Stimulated activated naive CD8-positive, alpha-beta T cell treated with anti-CD3 and anti-CD28 coated beads, Interleukin-15, Interleukin-2, amounts not matched to agents 100 ng/mL and 50 ng/mL, for 24 hours (primary cell): ENCODE measurements around the gene GNAQ.

Source experiments
- H3K27ac Mint-ChIP-seq: one replicate; pipeline ENCODE4 v1.8.0; 2021; ENCODE audit warnings: mild to moderate bottlenecking, mixed read lengths
- H3K27me3 Mint-ChIP-seq: one replicate; pipeline ENCODE4 v1.8.0; 2021; ENCODE audit warnings: mixed read lengths
- H3K36me3 Mint-ChIP-seq: one replicate; pipeline ENCODE4 v1.8.0; 2021; ENCODE audit warnings: low read depth, mixed read lengths
- H3K4me1 Mint-ChIP-seq: one replicate; pipeline ENCODE4 v1.8.0; 2021; ENCODE audit warnings: low read depth, mixed read lengths
- H3K4me3 Mint-ChIP-seq: one replicate; pipeline ENCODE4 v1.8.0; 2021; ENCODE audit warnings: mild to moderate bottlenecking, mixed read lengths
- H3K9me3 Mint-ChIP-seq: one replicate; pipeline ENCODE4 v1.8.0; 2021; ENCODE audit warnings: mixed read lengths

The GNAQ gene

DNA sequence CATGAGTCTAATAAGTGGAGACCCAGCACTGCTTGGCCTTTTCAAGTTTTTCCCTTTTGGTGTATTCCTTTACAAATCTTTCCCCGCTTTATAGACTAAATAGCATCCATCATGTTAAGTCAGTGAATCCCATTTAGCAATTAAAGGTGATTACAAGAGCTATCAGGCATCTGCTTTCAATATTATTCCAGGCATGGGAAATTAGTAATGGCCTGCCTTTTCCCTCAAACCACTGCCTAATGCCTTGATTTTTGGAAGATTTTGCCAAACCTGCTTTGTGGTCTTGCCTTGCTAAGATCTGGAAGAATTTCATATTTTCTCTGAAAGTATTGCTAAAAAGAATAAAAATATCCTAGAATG is 280.6 kb downstream of the GNAQ start:
- Mint-ChIP-seq H3K36me3 (peaks cover 9% of the 10 kb centered on the region), H3K9me3 (no peaks in the 10 kb centered on the region), H3K27ac (no peak overlapping the region), H3K4me1 (peaks cover 39% of the 10 kb centered on the region), H3K27me3 (no peaks in the 10 kb centered on the region), H3K4me3 (no peak overlapping the region)

DNA sequence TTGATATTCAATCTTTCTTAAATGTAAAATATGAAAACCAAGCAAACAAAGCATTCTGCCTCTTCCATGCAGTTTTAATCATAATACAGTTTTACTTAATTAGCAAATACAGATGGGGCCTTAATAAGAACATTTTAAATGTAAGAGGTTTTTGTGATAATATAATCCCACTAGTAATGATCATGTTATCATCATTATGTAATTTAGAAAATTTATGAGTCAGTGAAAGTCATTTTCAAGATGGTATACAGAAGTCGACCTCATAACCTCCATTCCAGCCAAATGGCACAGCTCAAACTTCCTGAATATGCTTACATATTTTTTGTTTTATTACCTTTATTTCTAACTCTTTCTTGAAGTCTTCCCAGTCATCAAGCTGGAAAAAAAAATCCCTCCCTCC is 281.3 kb downstream of the GNAQ start:
- Mint-ChIP-seq H3K4me1 (peaks cover 46% of the 10 kb centered on the region), H3K4me3 (no peak overlapping the region), H3K36me3 (peaks cover 11% of the 10 kb centered on the region), H3K27ac (no peak overlapping the region), H3K27me3 (no peaks in the 10 kb centered on the region), H3K9me3 (no peaks in the 10 kb centered on the region)

DNA sequence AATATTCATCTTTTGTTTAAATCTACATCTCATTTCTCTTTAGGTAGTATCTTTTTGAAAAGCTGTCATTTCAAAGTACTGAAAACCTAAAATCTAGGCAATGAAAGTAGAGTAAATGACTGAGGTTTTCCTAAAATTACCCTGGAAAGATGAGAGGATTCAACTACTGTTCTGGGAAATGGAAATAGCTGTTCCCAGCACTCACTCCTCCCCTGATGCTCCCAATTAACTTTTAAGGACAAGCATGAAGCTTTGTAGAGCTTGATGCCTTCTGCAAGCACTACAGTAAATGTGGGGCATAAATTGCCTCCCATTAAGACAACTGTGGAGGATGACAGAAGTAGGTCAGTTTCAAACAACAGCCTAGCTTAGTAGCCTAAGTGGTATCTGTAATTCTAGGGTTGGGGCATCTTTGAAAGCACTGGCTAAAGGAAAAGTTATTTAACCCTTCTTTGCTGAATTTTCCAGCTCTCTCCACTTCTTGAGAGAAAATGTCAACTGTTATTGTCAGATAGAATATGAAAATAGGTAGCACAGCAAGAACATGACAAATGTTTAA is 283.3 kb downstream of the GNAQ start:
- Mint-ChIP-seq H3K9me3 (no peaks in the 10 kb centered on the region), H3K27me3 (no peaks in the 10 kb centered on the region)

DNA sequence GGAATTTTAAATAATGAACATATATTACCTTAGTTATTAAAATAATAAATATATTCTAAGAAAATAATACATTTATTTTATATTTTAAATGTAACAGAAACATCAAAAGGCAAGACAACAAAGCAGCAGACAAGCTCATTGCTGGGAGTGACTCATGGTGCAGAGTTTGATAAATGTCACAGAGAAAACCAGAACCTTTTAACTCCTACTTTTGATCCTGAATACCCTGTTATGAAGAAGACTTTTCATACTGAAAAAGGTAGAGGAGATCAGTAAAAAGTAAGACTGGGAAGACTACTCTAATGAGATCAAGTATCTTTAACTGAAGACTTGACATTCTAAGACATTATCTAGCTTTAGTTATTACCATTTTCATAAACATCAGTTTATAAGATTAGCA is 284.4 kb downstream of the GNAQ start:
- Mint-ChIP-seq H3K9me3 (no peaks in the 10 kb centered on the region), H3K27me3 (no peaks in the 10 kb centered on the region), H3K36me3 (peaks cover 9% of the 10 kb centered on the region), H3K27ac (peak overlapping the region; percentile 77), H3K4me3 (peak overlapping the region; percentile 38), H3K4me1 (peaks cover 53% of the 10 kb centered on the region)

More for the DNA sequence above, 283.3 kb downstream of the GNAQ start:
- Mint-ChIP-seq H3K27ac (peak overlapping the region; percentile 17), H3K4me1 (peaks cover 53% of the 10 kb centered on the region), H3K4me3 (no peak overlapping the region), H3K36me3 (peaks cover 5% of the 10 kb centered on the region)

DNA sequence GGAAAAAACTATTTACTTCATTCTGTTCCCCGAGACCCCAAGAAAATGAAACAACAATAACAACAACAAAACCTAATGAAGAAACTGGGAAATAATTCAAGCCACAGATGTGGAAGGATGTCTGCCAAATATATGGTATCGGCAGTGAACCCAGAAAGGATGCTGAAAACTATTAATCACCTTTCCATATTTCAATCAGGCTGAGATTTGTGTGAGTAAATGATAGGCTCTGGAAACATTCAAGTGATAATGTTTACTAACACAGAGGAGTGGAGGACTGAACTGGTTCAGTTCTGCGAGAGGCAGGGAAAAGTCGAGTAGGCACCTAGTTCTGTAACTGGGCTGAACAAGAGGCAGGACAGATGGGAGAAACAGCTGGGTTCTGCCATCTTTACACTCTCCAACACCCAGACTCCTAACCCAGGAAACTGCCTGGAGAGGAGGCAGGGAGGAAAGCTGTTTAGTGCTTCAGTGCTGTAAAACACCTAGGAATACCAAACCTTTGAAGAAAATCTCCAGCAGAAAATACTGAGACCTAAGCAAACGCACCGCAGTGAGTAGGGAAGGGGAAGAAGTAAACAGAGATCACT is 286.7 kb downstream of the GNAQ start:
- Mint-ChIP-seq H3K27me3 (no peaks in the 10 kb centered on the region), H3K4me3 (peak overlapping the region; percentile 5), H3K4me1 (peaks cover 38% of the 10 kb centered on the region), H3K36me3 (peaks cover 9% of the 10 kb centered on the region), H3K9me3 (no peaks in the 10 kb centered on the region), H3K27ac (peak overlapping the region; percentile 52)

DNA sequence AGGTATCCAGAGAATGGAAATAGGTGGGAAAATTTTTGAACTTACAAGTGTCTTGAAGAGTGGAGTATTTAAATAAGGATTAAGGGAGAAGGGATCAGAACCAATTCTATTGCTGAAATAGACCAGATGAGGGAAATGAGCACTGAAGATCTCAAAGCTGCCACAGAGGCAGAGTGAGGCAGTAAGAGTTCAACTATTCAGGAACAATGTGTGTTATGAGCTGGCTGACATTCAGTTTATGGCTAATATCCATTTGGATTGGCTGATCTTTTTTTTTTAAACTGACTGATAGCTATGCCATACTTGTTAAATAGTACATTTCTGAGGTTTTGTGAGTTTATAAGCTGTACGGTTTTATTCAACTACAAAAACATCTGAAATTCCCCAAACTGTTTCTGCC is 288.2 kb downstream of the GNAQ start:
- H3K4me1 Mint-ChIP-seq = peaks cover 48% of the 10 kb centered on the region
- H3K27ac Mint-ChIP-seq = no peak overlapping the region
- peaks cover 9% of the 10 kb centered on the region for H3K36me3 Mint-ChIP-seq

DNA sequence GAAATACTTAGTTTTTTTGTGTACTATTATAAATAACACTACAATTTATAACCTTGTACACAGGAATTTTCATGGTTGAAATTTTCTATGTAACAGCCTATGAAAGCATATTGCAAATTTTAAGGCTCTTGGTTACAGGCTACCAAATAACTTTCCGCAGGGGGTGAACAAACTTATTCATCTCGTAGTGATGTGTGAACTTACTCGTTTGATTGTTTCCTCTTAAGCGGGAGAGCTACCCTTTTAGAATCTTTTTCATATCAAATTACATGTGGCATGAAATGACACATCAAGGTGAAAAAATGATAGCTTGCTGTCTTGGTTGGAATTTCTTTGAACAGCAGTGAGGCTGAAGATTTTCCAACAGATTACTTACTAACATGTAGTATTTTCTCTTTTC is 292.7 kb downstream of the GNAQ start:
- Mint-ChIP-seq H3K27ac (no peak overlapping the region), H3K4me1 (peaks cover 14% of the 10 kb centered on the region), H3K27me3 (no peaks in the 10 kb centered on the region), H3K36me3 (peaks cover 8% of the 10 kb centered on the region), H3K9me3 (peaks cover 3% of the 10 kb centered on the region), H3K4me3 (no peak overlapping the region)

More for the DNA sequence above, 288.2 kb downstream of the GNAQ start:
- Mint-ChIP-seq H3K4me3 (no peak overlapping the region), H3K27me3 (no peaks in the 10 kb centered on the region), H3K9me3 (no peaks in the 10 kb centered on the region)

DNA sequence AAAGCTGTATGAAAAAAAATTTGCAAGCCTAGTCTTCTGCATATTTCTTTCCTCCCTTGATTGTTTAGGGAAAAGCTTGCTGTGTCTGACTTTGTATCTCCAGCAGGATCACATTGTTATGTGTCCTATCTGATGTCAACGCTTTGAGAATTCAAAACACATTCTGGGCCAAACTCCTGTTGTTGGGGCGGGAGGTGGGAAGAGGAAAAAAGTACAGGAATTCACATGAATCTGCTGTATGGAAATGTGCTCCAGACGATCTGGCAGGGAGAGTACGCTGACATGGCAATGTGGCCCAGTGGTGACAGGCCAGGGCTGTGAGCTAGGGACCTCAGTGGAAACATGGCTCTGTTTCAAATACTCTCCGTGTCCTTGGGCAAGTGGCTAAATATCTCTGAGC is 296.1 kb downstream of the GNAQ start:
- no peaks in the 10 kb centered on the region for H3K27me3 Mint-ChIP-seq
- H3K4me1 Mint-ChIP-seq = peaks cover 21% of the 10 kb centered on the region
- H3K27ac Mint-ChIP-seq = no peak overlapping the region
- peaks cover 10% of the 10 kb centered on the region for H3K36me3 Mint-ChIP-seq
- H3K4me3 Mint-ChIP-seq = no peak overlapping the region
- peaks cover 3% of the 10 kb centered on the region for H3K9me3 Mint-ChIP-seq

DNA sequence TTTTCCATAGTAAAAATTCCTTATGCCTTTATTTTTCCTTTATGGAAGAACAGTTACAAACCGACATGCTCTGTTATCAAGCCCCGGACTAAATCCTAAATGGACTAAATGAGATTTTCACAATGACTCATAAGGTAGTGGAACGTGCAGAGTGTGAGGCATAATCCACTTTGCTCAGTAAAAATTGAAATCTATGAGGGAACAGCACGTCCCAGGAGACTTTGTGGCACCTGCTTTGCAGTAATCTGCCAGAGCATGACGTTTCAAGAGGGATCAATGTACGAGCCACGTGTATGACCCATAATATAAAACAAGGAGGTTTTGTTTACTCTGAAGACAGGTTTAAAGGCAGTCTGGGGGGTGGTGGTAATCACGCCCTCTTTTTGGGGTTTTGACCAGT is 299.7 kb downstream of the GNAQ start:
- Mint-ChIP-seq H3K4me1 (peaks cover 38% of the 10 kb centered on the region), H3K27ac (no peak overlapping the region), H3K9me3 (peaks cover 3% of the 10 kb centered on the region), H3K27me3 (no peaks in the 10 kb centered on the region), H3K4me3 (no peak overlapping the region), H3K36me3 (peaks cover 36% of the 10 kb centered on the region)

DNA sequence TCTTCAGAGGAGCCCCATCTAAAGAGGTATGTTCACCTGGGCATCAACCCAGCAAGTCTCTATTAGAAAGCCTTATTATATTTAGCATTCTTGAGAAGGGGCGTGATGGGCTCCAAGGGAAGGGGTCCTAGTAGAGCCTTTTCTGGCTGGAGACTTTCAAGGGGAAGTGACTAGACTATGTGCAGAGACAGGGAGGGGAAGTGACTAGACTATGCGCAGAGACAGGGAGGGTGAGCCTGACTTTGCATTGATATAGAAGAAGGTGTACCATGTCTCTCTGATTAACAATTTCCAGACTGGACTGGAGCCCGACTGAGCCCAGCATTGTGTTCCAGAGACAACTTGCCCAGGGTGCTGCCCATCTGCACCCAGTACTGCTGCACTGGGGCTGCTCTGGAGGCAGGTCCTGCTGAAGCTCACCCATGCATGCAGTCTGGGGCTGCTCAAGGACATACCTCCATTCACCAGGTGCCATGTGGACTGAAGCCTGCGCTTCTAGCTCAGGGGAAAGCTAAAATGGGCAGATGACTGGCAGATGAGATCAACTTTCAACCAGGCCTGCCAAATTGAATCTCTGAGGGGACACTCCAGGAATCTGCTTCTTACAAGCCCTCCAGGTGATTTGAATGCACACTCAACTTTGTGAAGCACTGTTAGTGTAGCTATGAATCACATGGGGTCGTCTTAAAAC is 300.5 kb downstream of the GNAQ start:
- no peak overlapping the region for H3K4me3 Mint-ChIP-seq
- no peaks in the 10 kb centered on the region for H3K27me3 Mint-ChIP-seq
- no peak overlapping the region for H3K27ac Mint-ChIP-seq
- H3K9me3 Mint-ChIP-seq = peaks cover 3% of the 10 kb centered on the region
- peaks cover 41% of the 10 kb centered on the region for H3K36me3 Mint-ChIP-seq
- H3K4me1 Mint-ChIP-seq = peaks cover 45% of the 10 kb centered on the region

DNA sequence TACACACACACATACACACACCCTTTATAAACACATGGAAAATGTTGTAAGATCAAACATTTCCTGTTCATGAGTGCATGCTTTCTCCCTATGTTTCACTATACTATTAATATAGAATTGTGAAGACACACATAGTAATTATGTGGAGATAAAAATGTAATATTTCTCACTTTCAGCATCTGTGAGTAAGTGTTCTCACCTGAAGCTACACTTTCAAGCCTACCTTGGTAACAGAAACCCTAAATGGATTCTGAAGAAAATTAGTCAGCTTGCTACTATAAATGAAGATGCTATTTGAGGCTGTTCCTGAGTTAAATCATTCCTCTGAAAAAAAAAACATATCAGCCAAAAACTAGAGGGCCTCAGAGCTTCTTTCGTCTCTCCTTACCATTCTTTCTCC is 302.4 kb downstream of the GNAQ start:
- peaks cover 58% of the 10 kb centered on the region for H3K4me1 Mint-ChIP-seq
- H3K27ac Mint-ChIP-seq = peak overlapping the region; percentile 89
- H3K27me3 Mint-ChIP-seq = no peaks in the 10 kb centered on the region
- H3K36me3 Mint-ChIP-seq = peaks cover 47% of the 10 kb centered on the region
- peaks cover 2% of the 10 kb centered on the region for H3K9me3 Mint-ChIP-seq
- H3K4me3 Mint-ChIP-seq = no peak overlapping the region

DNA sequence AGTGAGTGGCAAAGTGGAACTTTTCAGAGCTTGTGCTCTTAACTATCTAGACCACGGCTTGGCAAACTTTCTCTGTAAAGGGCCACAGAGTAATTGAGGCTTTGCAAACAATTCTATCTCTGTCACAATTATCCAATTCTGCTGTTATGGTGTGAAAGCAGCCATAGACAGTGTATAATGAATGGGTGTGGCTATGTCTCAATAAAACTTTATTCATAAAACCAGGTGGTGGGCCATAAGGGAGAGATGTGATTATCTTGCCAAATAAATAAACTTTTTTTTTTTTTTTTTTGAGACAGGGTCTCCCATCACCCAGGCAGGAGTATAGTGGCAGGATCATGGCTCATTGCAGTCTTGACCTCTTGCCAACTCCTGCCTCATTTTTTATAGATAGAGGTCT is 304.8 kb downstream of the GNAQ start:
- Mint-ChIP-seq H3K27me3 (no peaks in the 10 kb centered on the region), H3K36me3 (peaks cover 43% of the 10 kb centered on the region), H3K9me3 (no peaks in the 10 kb centered on the region), H3K4me1 (peaks cover 54% of the 10 kb centered on the region), H3K4me3 (no peak overlapping the region), H3K27ac (peak overlapping the region; percentile 88)

DNA sequence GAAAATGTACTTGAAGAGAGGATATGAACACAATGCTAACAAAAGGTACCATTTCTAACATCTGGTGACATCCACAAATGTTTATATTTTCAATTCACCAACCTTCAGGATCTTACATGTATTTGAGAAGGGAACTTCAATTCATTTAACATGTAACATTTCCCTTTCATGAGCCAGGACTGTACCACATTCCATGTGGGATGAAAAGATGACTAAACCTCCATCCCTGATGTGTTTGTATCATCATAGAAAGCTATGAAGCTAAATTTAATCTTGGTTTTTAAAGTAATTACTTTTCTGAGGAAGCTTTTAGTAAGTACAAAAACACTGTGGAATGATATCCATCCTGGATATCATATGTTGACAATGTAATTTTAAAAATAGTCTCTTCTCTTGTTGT is 305.3 kb downstream of the GNAQ start:
- peak overlapping the region; percentile 7 for H3K4me3 Mint-ChIP-seq
- H3K4me1 Mint-ChIP-seq = peaks cover 51% of the 10 kb centered on the region
- no peaks in the 10 kb centered on the region for H3K27me3 Mint-ChIP-seq
- H3K9me3 Mint-ChIP-seq = no peaks in the 10 kb centered on the region
- peaks cover 43% of the 10 kb centered on the region for H3K36me3 Mint-ChIP-seq
- H3K27ac Mint-ChIP-seq = peak overlapping the region; percentile 88

DNA sequence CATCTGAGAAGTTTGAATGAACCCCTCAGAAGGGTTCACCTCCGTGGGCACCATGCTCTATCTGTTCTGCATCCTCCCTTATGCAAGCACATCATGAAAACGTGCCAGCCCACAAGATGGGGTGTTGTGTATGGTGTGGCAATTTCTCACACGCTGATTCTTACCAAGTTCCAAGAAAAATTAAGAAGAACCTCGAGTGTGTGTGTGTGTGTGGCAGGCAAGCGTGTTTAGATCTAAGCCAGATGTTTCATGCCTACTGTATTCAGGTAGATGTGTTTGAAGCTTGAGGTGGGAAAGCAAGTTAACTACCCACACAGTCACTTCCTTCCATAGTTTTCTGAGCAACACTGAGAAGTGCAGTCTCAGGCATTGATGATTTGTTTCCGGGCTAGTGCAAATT is 305.8 kb downstream of the GNAQ start:
- Mint-ChIP-seq H3K36me3 (peaks cover 44% of the 10 kb centered on the region), H3K4me3 (peak overlapping the region; percentile 7), H3K4me1 (peaks cover 51% of the 10 kb centered on the region), H3K27me3 (no peaks in the 10 kb centered on the region), H3K27ac (peak overlapping the region; percentile 88), H3K9me3 (no peaks in the 10 kb centered on the region)

DNA sequence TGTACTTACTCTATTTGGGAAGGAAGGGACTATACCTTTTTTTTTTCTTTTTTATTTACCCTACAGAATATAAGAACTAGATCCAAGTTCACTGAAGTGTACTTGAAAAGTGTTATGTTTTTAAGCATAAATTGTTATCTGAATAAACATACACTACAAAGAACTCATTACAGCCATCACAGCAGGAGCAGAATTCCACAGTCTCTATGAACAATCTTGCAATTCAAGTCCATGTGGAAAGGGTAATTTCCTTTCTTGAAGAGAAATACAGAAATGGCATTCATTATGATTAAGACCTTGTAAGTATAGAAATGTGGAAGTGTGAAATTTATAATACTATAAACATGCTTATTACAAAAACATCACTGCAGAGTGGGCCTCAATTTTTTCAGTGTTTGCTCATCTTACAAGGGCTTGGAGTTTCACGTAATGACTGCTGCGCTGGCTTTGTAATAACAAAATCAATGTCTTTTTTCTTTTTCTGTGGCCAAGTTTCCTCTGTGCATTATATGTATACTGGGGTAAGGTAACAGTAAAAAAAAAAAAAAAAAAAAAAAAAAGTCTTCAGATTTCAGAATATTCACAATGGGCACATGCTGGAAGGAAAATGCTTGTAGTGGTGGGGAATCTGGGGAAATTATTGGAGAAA is 306.4 kb downstream of the GNAQ start:
- H3K9me3 Mint-ChIP-seq = no peaks in the 10 kb centered on the region
- no peaks in the 10 kb centered on the region for H3K27me3 Mint-ChIP-seq
- H3K4me1 Mint-ChIP-seq = peaks cover 52% of the 10 kb centered on the region
- H3K4me3 Mint-ChIP-seq = no peak overlapping the region
- H3K27ac Mint-ChIP-seq = peak overlapping the region; percentile 88
- H3K36me3 Mint-ChIP-seq = peaks cover 47% of the 10 kb centered on the region
